Liver (tissue), 3 donors: ENCODE data around the gene CLN5.

Experiments used
- GABPA ChIP-seq, 2 donors: IDR thresholded peaks in 1 of 2; conservative IDR thresholded peaks in 1 of 2; 2 replicates each; pipeline ENCODE4 v1.6.1; 2016; ENCODE audit warnings: antibody characterized with exemption in 2 of 2, mild to moderate bottlenecking in 1 of 2, moderate library complexity in 1 of 2
- JUND ChIP-seq, 2 donors: IDR thresholded peaks; 2 replicates each; pipeline ENCODE4 v1.6.1; 2016; ENCODE audit warnings: antibody characterized with exemption in 2 of 2
- RAD21 ChIP-seq, 2 donors: IDR thresholded peaks; 2 replicates each; pipeline ENCODE4 v1.6.1; 2016; ENCODE audit warnings: antibody characterized with exemption in 2 of 2, mild to moderate bottlenecking in 2 of 2
- RXRA ChIP-seq, 2 donors: IDR thresholded peaks; 2 replicates each; pipeline ENCODE4 v1.6.1; 2017 to 2018; ENCODE audit warnings: antibody characterized with exemption in 2 of 2, mild to moderate bottlenecking in 1 of 2
- TAF1 ChIP-seq: conservative IDR thresholded peaks from 2 replicates; pipeline ENCODE4 v1.6.1; 2016; ENCODE audit warnings: antibody characterized with exemption, mild to moderate bottlenecking
- TF ChIP-seq, protein P1 (sequence below): IDR thresholded peaks from 2 replicates; pipeline ENCODE4 v1.6.1; 2016; ENCODE audit warnings: antibody characterized with exemption, mild to moderate bottlenecking
- TF ChIP-seq, protein P2 (sequence below): fragments of 150-350 bp; IDR thresholded peaks from 2 replicates; pipeline ENCODE4 v1.5.1; 2017; ENCODE audit warnings: improper control_type of control experiment, low read depth, low read length; ENCODE audit not compliant: missing input control
- TF ChIP-seq, protein P3 (sequence below): IDR thresholded peaks from 2 replicates; pipeline ENCODE4 v1.6.1; 2016; ENCODE audit warnings: antibody characterized with exemption
- TF ChIP-seq, protein P4 (sequence below): IDR thresholded peaks from 2 replicates; pipeline ENCODE4 v1.6.1; 2016; ENCODE audit warnings: antibody characterized with exemption
- donor health status: healthy.
- donor health status: healthy.

DNA sequence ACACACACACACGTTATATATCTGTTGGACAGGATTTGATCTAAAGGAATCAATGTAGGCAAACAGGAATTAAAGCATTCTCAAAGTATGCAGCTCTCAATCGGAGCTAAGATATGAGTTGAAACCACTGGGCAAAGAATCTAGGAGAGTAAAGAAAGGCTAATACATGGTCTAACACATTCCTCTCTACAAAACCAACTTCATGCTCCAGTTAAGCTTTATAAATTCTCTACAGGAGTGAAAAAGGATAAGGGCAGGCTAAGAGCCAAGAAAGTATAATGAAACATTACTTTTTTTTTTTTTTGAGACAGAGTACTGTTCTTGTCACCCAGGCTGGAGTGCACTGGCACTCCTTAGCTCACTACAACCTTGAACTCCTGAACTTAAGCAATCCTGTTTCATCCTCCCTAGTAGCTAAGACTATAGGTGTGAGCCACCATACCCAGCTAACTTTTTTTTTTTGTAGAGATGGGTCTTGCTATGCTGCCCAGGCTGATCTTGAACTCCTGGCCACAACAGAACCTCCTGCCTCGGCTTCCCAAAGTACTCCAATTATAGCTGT is 24.5 kb downstream of the CLN5 start:
- TF ChIP-seq, protein P1, sequence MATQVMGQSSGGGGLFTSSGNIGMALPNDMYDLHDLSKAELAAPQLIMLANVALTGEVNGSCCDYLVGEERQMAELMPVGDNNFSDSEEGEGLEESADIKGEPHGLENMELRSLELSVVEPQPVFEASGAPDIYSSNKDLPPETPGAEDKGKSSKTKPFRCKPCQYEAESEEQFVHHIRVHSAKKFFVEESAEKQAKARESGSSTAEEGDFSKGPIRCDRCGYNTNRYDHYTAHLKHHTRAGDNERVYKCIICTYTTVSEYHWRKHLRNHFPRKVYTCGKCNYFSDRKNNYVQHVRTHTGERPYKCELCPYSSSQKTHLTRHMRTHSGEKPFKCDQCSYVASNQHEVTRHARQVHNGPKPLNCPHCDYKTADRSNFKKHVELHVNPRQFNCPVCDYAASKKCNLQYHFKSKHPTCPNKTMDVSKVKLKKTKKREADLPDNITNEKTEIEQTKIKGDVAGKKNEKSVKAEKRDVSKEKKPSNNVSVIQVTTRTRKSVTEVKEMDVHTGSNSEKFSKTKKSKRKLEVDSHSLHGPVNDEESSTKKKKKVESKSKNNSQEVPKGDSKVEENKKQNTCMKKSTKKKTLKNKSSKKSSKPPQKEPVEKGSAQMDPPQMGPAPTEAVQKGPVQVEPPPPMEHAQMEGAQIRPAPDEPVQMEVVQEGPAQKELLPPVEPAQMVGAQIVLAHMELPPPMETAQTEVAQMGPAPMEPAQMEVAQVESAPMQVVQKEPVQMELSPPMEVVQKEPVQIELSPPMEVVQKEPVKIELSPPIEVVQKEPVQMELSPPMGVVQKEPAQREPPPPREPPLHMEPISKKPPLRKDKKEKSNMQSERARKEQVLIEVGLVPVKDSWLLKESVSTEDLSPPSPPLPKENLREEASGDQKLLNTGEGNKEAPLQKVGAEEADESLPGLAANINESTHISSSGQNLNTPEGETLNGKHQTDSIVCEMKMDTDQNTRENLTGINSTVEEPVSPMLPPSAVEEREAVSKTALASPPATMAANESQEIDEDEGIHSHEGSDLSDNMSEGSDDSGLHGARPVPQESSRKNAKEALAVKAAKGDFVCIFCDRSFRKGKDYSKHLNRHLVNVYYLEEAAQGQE, result no peak
- TF ChIP-seq, protein P2, sequence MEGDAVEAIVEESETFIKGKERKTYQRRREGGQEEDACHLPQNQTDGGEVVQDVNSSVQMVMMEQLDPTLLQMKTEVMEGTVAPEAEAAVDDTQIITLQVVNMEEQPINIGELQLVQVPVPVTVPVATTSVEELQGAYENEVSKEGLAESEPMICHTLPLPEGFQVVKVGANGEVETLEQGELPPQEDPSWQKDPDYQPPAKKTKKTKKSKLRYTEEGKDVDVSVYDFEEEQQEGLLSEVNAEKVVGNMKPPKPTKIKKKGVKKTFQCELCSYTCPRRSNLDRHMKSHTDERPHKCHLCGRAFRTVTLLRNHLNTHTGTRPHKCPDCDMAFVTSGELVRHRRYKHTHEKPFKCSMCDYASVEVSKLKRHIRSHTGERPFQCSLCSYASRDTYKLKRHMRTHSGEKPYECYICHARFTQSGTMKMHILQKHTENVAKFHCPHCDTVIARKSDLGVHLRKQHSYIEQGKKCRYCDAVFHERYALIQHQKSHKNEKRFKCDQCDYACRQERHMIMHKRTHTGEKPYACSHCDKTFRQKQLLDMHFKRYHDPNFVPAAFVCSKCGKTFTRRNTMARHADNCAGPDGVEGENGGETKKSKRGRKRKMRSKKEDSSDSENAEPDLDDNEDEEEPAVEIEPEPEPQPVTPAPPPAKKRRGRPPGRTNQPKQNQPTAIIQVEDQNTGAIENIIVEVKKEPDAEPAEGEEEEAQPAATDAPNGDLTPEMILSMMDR, result no peak
- TF ChIP-seq, protein P3, sequence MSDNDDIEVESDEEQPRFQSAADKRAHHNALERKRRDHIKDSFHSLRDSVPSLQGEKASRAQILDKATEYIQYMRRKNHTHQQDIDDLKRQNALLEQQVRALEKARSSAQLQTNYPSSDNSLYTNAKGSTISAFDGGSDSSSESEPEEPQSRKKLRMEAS, result no peak
- TF ChIP-seq RAD21 (IDR thresholded peaks at IDR 0.05) (no peak), JUND (IDR thresholded peaks at IDR 0.05) (no peak), TAF1 (no peak), RXRA (IDR thresholded peaks at IDR 0.05) (no peak), GABPA (IDR thresholded peaks at IDR 0.05 in 1 of 2, conservative IDR thresholded peaks at IDR 0.05 in 1 of 2) (no peak)
- TF ChIP-seq, protein P4, sequence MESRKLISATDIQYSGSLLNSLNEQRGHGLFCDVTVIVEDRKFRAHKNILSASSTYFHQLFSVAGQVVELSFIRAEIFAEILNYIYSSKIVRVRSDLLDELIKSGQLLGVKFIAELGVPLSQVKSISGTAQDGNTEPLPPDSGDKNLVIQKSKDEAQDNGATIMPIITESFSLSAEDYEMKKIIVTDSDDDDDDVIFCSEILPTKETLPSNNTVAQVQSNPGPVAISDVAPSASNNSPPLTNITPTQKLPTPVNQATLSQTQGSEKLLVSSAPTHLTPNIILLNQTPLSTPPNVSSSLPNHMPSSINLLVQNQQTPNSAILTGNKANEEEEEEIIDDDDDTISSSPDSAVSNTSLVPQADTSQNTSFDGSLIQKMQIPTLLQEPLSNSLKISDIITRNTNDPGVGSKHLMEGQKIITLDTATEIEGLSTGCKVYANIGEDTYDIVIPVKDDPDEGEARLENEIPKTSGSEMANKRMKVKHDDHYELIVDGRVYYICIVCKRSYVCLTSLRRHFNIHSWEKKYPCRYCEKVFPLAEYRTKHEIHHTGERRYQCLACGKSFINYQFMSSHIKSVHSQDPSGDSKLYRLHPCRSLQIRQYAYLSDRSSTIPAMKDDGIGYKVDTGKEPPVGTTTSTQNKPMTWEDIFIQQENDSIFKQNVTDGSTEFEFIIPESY, result no peak
